SIG-M5 (cell line): ENCODE results near the gene SH2D6.

Experiments used
- DNase-seq: peaks from one replicate; lab custom pipeline; 2025; lab: John Stamatoyannopoulos, UW

The SH2D6 gene

GRCh38 chr2:85439986-85440385 lies 21.5 kb downstream of the SH2D6 start:
- DNase-seq: no peak

DNA sequence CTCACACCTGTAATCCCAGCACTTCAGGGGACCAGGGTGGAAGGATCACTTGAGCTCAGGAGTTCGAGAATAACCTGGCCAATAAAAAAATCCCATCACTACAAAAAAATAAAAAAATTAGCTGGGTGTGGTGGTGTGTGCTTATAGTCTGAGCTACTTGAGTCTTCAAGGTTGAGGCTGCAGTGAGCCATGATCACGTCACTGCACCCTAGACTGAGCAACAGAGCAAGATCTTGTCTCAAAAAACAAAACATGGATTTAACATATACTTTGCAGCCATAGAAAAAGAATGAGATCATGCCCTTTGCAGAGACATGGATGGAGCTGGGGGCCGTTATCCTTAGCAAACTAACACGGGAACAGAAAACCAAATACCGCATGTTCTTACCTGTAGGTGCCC lies 22.2 kb downstream of the SH2D6 start:
- no peak for DNase-seq

DNA sequence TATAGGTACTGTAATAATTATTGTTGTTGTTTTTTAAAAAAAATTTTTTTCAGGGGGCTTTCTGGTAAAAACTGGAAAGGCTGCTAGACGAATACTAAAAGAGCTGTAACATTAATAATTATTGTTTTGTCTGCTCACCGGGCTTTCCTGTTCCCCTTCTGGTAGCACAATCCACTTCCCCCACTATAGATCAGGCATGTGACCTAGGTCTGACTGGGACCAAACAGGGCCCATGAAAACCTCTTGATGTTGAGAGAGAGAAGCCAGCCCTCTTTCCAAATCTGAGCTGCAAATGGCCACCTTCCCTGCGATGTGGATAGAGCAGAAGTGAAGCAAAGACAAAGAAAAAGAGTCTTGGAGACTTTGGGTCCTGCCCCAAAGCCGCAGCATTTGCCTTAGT lies 23.4 kb downstream of the SH2D6 start:
- DNase-seq: no peak

DNA sequence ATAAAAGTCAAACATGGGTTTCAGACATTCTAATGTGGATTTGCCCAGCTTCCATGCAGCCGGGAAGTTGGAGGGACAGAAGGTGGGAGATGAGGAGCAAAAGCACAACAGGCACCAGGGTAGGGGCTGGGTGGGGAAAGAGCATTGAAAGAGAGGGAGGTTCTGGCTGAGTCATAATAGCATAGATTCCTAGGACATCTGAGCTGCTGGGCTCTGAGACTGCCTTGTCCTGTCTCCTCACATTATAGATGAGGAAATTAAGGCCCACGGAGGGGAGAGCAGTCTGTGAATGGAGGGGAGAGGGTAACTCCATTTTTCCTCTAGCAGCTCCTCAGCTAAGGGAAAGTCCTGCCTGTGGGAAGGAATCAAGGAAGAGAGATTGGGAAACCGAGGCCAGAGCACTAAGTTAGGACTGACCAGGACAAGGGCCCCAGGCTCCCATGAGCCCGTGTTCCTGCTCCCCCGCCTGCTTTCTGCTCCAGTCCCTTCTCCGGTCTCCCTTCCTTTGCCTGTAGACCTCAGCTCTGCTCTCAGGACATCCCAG lies 26.2 kb downstream of the SH2D6 start:
- DNase-seq: no peak

- no peak for DNase-seq
Measured at GRCh38 chr2:85445316-85446295, 27.1 kb downstream of the SH2D6 start.

- DNase-seq: no peak
Measured at GRCh38 chr2:85446296-85447221, 28.0 kb downstream of the SH2D6 start.

DNA sequence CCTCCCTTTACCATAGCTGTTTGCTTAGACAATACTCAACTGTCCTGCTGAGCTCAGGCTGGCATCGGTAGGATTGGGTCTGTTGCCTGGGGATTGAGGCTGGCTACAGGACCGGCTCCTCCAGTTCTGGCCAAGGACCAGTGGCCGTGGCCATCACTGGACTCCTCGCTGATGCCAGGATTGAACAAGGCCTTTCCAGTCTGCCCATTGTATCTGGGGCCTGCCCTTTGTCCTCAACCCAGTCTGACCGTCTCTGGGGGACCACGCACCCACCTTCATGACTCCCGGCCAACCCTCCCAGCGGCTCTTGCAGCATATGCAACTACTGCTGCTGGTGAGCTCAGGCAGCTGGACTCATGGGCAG lies 28.7 kb downstream of the SH2D6 start:
- DNase-seq: no peak

- no peak for DNase-seq
Measured at GRCh38 chr2:85448461-85449213, 30.1 kb downstream of the SH2D6 start.

DNA sequence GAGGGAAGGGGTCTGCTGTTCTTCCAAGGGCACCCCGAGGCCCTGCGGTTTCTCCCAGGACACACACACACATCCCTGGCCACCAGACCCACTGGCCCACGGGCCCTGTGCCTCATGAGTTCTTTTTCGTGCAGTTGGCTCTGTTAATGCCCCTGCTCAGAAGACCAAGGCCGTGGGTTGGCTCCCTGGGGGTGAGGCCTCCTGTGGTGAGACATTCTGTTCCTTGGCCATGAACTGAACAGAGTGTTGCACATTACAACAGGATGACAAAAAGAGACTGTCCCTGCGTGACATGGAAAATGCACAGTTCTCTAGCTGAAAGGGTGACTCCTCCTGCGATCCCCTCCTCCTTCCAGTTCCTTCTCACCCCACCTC lies 30.7 kb downstream of the SH2D6 start:
- DNase-seq: no peak

GRCh38 chr2:85452237-85452636 lies 33.7 kb downstream of the SH2D6 start:
- no peak for DNase-seq

- DNase-seq: no peak
Measured at GRCh38 chr2:85453571-85453970, 35.1 kb downstream of the SH2D6 start.

DNA sequence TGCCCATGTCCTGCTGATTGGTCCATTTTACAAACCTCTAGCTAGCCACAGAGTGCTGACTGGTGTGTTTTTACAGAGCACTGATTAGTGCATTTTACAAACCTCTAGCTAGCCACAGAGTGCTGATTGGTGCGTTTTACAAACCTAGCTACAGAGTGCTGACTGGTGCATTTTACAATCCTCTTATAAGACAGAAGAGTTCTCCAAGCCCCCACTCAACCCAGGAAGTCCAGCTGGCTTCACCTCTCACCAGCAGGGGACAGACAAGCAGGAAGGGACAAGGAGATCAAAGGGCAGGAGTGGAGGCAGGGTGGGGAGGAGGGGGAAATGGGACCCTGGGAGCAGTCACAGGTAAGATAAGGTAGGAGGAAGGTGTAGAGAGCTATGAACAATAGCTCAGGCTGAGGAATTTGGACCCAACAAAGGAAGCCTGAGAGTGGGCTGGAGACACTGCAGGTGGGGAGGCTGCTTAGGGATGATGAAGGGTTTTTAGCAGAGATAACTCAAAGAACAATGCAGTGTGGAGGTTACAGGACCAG lies 37.1 kb downstream of the SH2D6 start:
- no peak for DNase-seq

DNA sequence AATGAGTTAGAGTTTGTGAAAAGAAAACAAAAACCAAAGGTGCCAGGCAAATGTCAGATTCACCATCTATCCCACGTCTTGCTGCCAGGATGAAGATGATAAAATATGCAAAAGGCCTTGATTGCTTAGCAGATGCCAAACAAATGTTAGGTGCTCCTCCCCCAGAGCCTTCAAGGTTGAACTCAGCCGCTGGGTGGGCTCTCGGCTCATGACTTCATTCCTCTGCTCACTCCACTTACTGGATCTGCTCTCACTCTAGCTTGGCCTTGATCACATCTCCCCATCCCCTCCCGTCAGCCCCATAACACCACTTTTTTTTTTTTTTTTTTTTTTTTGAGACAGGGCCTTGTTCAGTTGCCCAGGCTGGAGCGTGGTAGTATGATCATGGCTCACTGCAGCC lies 38.5 kb downstream of the SH2D6 start:
- DNase-seq: no peak

DNA sequence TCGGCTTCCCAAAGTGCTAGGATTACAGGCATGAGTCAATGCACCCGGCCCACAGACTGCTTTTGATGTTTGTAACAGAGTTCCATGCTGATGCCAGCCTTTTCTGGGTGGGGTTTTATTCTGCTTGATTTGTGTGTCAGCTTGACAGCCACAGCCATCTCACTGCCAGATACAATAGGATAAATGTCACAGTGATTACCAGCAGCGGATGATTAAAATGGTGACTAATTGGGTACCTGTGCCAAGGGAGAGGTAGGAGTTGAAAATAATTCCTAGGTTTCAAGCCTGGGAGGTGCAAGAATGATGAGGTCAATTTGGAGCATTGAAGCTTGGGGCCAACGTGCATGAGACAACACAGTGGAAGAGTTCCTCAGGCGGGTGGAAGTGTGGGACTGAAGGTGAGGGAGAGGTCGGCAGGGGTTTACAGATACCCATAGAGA lies 39.4 kb downstream of the SH2D6 start:
- DNase-seq: no peak

DNA sequence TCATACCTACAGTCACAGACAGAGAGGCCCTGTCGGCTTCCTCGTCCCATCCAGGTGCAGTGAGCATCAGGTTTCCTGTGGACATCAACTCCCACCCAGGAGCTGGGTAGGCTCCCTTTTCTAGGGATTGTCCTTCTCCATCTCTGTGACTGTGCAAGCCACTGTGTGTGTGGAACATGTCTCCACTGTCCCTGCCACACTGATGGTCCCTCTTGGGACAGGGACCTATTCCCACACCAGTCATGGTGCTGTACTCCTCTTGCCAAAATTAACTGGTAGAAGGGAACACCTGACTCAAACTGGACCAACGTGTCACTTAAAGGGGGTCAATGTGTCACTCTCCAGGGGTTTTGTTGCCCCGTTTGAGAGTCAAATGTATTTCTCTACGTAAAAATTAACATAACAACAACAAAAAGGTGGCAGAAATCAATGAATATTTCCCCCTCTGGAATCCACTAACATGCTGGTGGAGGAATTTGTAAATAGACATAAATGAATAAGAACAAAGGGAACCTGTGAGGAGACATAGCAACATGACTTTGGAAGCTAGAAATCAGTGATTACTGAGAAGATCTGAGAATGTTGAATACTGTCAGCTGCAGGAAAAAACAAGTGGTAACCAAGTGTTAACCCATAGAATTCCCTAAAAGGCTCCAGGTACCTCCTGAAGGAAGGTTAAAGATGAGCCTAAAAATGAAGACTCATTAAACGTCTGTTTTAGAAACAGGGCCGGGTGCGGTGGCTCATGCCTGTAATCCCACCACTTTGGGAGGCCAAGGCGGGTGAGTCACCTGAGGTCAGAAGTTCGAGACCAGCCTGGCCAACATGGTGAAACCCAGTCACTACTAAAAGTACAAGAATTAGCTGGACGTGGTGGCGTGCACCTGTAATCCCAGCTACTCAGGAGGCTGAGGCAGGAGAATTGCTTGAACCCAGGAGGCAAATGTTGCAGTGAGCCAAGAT lies 40.4 kb downstream of the SH2D6 start:
- DNase-seq: no peak

DNA sequence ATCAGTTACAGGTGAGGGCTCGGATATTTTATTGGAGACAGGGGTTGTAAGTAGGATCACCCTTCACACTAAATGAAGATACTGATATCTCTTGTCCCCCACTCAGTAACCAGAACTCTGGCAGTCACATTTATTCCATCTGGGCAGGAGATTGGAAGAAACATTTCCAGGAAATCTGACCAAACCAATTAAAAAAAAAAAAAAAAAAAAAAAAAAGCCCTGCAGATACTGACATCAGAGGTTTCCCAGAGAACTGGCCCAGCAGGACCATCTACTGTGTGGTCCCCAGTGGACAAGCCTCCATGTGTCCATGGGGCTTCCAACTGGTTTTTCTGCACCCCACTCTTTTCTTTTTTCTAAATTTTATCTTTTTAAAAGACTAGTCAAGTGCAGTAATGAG lies 41.3 kb downstream of the SH2D6 start:
- no peak for DNase-seq

- no peak for DNase-seq
Measured at GRCh38 chr2:85462322-85462721, 43.8 kb downstream of the SH2D6 start.

DNA sequence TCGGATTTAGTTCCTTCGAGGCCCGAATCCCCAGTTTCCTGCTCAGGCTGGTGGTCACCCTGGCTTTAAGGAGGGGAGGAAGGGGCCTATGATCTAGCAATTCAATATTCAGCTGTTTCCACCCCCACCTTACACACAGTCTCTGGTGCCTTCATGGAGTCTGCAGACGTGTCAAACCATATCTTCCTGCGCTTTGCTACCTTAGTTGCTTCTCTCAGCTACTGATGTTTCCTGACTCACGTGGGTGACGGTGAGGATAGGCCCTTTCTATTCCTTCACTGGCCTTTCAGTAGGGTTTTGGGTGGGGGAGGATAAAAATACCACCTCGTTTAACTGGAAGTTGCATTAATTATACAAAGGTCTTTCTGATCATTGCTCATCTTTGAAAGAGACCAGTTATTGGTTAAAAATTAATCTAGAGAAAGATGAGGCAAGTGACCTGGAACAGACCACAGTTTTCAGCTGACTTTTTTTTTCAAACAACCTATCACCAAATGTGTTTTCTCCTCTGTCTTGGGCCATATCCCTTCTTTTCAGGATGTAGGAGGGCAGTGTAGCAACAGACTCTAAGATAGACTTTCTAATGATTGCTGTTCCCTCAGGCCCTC lies 49.7 kb downstream of the SH2D6 start:
- no peak for DNase-seq

- DNase-seq: no peak
Measured at GRCh38 chr2:85468704-85469349, 50.3 kb downstream of the SH2D6 start.
